ENCODE measurements around the gene CXCL14.

CXCL14 gene

DNA sequence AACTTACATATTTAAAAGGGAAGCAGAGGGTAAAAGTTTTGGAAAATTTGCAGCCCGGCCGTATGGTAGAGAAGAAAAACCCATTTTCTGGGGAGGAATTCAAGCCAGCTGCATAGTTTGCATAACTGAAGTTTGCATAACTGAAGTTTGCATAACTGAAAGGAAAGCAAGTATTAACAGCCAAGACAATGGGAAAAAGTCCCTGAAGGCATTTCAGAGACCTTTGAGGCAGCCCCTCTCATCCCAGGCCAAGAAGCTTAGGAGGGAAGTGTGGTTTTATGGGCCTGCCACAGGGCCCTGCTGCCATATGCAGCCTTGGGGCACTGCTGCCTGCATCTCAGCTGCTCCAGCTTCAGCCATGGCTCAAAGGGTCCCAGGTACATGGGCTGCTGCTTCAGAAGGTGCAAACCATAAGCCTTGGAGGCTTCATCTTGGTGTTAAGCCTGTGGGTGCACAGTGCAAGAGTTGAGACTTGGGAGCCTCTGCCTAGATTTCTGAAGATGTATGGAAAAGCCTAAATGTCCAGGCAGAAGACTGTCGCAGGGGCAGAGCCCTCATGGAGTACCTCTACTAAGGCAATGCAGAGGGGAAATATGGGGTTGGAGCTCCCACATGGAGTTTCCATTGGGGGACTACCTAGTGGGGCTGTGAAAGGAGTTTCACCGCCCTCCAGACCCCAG, 36.9 kb upstream of the CXCL14 start:
- no peaks in the 10 kb centered on the region for H3K4me1 ChIP-seq (ENCODE audit: low read length)
- H2AFZ ChIP-seq (ENCODE audit: low read length), result no peak overlapping the region
- no peak overlapping the region for H3K9ac ChIP-seq (ENCODE audit: low read length)
- TF ChIP-seq EZH2 (optimal IDR thresholded peaks at IDR 0.05; ENCODE audit: low read depth, low read length) (no peak), EZH2phosphoT487 (IDR thresholded peaks at IDR 0.05; ENCODE audit: low read length) (no peak)
- TF ChIP-seq, protein P1, sequence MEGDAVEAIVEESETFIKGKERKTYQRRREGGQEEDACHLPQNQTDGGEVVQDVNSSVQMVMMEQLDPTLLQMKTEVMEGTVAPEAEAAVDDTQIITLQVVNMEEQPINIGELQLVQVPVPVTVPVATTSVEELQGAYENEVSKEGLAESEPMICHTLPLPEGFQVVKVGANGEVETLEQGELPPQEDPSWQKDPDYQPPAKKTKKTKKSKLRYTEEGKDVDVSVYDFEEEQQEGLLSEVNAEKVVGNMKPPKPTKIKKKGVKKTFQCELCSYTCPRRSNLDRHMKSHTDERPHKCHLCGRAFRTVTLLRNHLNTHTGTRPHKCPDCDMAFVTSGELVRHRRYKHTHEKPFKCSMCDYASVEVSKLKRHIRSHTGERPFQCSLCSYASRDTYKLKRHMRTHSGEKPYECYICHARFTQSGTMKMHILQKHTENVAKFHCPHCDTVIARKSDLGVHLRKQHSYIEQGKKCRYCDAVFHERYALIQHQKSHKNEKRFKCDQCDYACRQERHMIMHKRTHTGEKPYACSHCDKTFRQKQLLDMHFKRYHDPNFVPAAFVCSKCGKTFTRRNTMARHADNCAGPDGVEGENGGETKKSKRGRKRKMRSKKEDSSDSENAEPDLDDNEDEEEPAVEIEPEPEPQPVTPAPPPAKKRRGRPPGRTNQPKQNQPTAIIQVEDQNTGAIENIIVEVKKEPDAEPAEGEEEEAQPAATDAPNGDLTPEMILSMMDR (IDR thresholded peaks at IDR 0.05; ENCODE audit: low read length), result no peak
- no peak overlapping the region for H3K4me3 ChIP-seq (ENCODE audit: low read length)
- no peaks in the 10 kb centered on the region for H3K79me2 ChIP-seq (ENCODE audit: low read length)
- H4K20me1 ChIP-seq (ENCODE audit: insufficient read depth, low read length), result no peaks in the 10 kb centered on the region
- H3F3A ChIP-seq (ENCODE audit: insufficient read depth, low read length), result no peaks in the 10 kb centered on the region
- H3K9me2 ChIP-seq (replicated peaks; ENCODE audit: insufficient read depth, low read length), result no peaks in the 10 kb centered on the region
- no peak for DNase-seq
- no peaks in the 10 kb centered on the region for H3K27me3 ChIP-seq (replicated peaks; ENCODE audit: insufficient read depth, low read length)
- no peaks in the 10 kb centered on the region for H3K9me3 ChIP-seq (replicated peaks; ENCODE audit: insufficient read depth, low read length)
- no peak overlapping the region for H3K27ac ChIP-seq (ENCODE audit: low read length)
- H3K4me2 ChIP-seq (ENCODE audit: low read depth, low read length), result no peak overlapping the region
- no peaks in the 10 kb centered on the region for H3K36me3 ChIP-seq (replicated peaks; ENCODE audit: insufficient read depth, low read length)

DNA sequence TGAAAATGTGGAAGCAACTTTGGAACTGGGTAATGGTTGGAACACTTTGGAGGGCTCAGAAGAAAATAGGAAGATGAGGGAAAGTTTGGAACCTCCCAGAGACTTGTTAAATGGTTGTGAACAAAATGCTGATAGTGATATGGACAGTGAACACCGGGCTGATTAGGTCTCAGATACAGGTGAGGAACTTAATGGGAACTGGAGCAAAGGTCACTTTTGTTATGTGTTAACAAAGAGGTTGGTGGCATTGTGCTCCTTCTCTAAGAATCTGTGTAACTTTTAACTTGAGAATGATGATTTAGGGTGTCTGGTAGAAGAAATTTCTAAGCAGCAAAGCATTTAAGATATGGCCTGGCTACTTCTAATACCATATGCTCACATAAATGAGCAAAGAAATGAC, 36.4 kb upstream of the CXCL14 start:
- Histone ChIP-seq H3K27ac (ENCODE audit: low read length) (no peak overlapping the region), H3K9me2 (replicated peaks; ENCODE audit: insufficient read depth, low read length) (no peaks in the 10 kb centered on the region), H3F3A (ENCODE audit: insufficient read depth, low read length) (no peaks in the 10 kb centered on the region), H3K9ac (ENCODE audit: low read length) (no peak overlapping the region), H3K79me2 (ENCODE audit: low read length) (no peaks in the 10 kb centered on the region), H3K4me3 (ENCODE audit: low read length) (no peak overlapping the region), H3K4me2 (ENCODE audit: low read depth, low read length) (no peak overlapping the region), H3K9me3 (replicated peaks; ENCODE audit: insufficient read depth, low read length) (no peaks in the 10 kb centered on the region), H3K36me3 (replicated peaks; ENCODE audit: insufficient read depth, low read length) (no peaks in the 10 kb centered on the region), H3K27me3 (replicated peaks; ENCODE audit: insufficient read depth, low read length) (no peaks in the 10 kb centered on the region), H4K20me1 (ENCODE audit: insufficient read depth, low read length) (no peaks in the 10 kb centered on the region), H3K4me1 (ENCODE audit: low read length) (no peaks in the 10 kb centered on the region), H2AFZ (ENCODE audit: low read length) (no peak overlapping the region)
- TF ChIP-seq EZH2phosphoT487 (IDR thresholded peaks at IDR 0.05; ENCODE audit: low read length), result no peak
- TF ChIP-seq EZH2 (optimal IDR thresholded peaks at IDR 0.05; ENCODE audit: low read depth, low read length), result no peak
- TF ChIP-seq, protein P1 (IDR thresholded peaks at IDR 0.05; ENCODE audit: low read length), result no peak
- DNase-seq, result no peak

DNA sequence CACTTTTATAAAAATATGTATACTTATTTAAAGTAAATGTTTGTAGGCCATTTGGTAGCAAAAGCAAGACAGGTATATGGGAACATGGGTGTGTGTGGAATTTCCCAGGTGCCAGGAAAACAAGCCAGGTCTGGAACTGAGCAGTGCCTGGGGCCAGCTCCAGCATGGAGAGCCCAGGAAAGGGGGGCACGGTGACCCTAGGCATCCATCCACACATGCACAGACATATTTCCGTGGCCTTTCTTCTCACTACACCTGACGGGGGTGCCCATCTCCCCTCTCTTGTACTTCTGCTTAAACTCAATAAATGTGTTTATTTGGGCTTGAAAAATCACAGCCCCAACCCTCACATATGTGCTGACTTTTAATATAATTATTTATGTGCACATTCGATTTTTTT, 31.2 kb upstream of the CXCL14 start:
- DNase-seq, result no peak
- H3K4me3 ChIP-seq (ENCODE audit: low read length), result no peak overlapping the region
- no peaks in the 10 kb centered on the region for H3K27me3 ChIP-seq (replicated peaks; ENCODE audit: insufficient read depth, low read length)
- H3K36me3 ChIP-seq (replicated peaks; ENCODE audit: insufficient read depth, low read length), result no peaks in the 10 kb centered on the region
- no peaks in the 10 kb centered on the region for H4K20me1 ChIP-seq (ENCODE audit: insufficient read depth, low read length)
- no peaks in the 10 kb centered on the region for H3K4me1 ChIP-seq (ENCODE audit: low read length)
- H3K4me2 ChIP-seq (ENCODE audit: low read depth, low read length), result no peak overlapping the region
- no peaks in the 10 kb centered on the region for H3K79me2 ChIP-seq (ENCODE audit: low read length)
- no peaks in the 10 kb centered on the region for H3K9me3 ChIP-seq (replicated peaks; ENCODE audit: insufficient read depth, low read length)
- no peak overlapping the region for H2AFZ ChIP-seq (ENCODE audit: low read length)
- H3K27ac ChIP-seq (ENCODE audit: low read length), result no peak overlapping the region
- H3F3A ChIP-seq (ENCODE audit: insufficient read depth, low read length), result no peaks in the 10 kb centered on the region
- no peak overlapping the region for H3K9ac ChIP-seq (ENCODE audit: low read length)
- TF ChIP-seq EZH2phosphoT487 (IDR thresholded peaks at IDR 0.05; ENCODE audit: low read length) (no peak), EZH2 (optimal IDR thresholded peaks at IDR 0.05; ENCODE audit: low read depth, low read length) (no peak)
- TF ChIP-seq, protein P1 (IDR thresholded peaks at IDR 0.05; ENCODE audit: low read length), result no peak
- H3K9me2 ChIP-seq (replicated peaks; ENCODE audit: insufficient read depth, low read length), result no peaks in the 10 kb centered on the region

Measured in MM.1S (cell line).